Lung microvascular endothelial cell (primary cell): ENCODE results near the gene TGFB3. TPM values are rescaled to one million over a fixed set of nuclear protein-coding genes. Genes with fewer than 3 reads are reported as not detected.

Experiments used
- total RNA-seq: library from RNA; depleted of rRNA; stranded (reverse); fragments of >200 nt; gene quantifications from 2 replicates; pipeline ENCODE4 v1.2.1, GENCODE V29; 2014

The TGFB3 gene
- total RNA-seq, 1 donor from 2014 or later: 4.0 TPM

Other genes starting within 250 kb of the TGFB3 start
- 18.7 and 22.6 TPM in 2 replicates for gene IFT43, start 3.8 kb upstream of the TGFB3 start, total RNA-seq
- 25.5 and 32.3 TPM in 2 replicates for gene GPATCH2L, start 169.9 kb upstream of the TGFB3 start, total RNA-seq